ENCODE data around the gene ADCK1. TPM values are rescaled to one million over a fixed set of nuclear protein-coding genes. Genes with fewer than 3 reads are reported as not detected.
"Not testable (repeated sequence)": the region's sequence is repeated elsewhere in the genome, so short reads cannot be mapped to it uniquely, and the experiment has no call there.

Gene ADCK1
- total and polyA plus RNA-seq, 5 donors from 2014 or later = 2.0 to 10.5 (median 3.8) TPM

GRCh38 chr14:77763978-77764377 is 35.9 kb upstream of the ADCK1 start:
- peaks cover 20% of the 10 kb centered on the region for H3K4me1 ChIP-seq (ENCODE audit: control insufficient read depth, insufficient read depth, low read length, poor library complexity, severe bottlenecking)
- DNase-seq (no peak), ATAC-seq (ENCODE audit: low read depth in 2 of 2) (no peak)
- H3K9me3 Mint-ChIP-seq = no peaks in the 10 kb centered on the region
- H3K27ac ChIP-seq (ENCODE audit: insufficient read depth, low read length, poor library complexity, severe bottlenecking) = no peak overlapping the region
- no peak overlapping the region for H3K4me3 ChIP-seq (ENCODE audit: low read depth, low read length)
- H3K36me3 Mint-ChIP-seq = no peaks in the 10 kb centered on the region
- H3K4me1 Mint-ChIP-seq = peaks cover 8 to 25% (median 21%) of the 10 kb centered on the region in 4 donors
- no peaks in the 10 kb centered on the region for H3K9me3 ChIP-seq (ENCODE audit: control insufficient read depth in 2 of 2, low read length in 2 of 2)
- no peaks in the 10 kb centered on the region for H3K36me3 ChIP-seq (ENCODE audit: control insufficient read depth, insufficient read depth, low read length)
- no peaks in the 10 kb centered on the region for H3K27me3 Mint-ChIP-seq
- no peaks in the 10 kb centered on the region for H3K27me3 ChIP-seq (ENCODE audit: control insufficient read depth, insufficient read depth, low read length)
- H3K4me3 Mint-ChIP-seq = peak overlapping the region in 1 of 4 donors; percentile 47
- no peak overlapping the region for H3K27ac Mint-ChIP-seq

- H3K27ac Mint-ChIP-seq = peak overlapping the region in 1 of 3 donors; percentile 48
- not testable (repeated sequence) for H3K4me1 Mint-ChIP-seq; H3K9me3 ChIP-seq (ENCODE audit: control insufficient read depth in 2 of 2, low read length in 2 of 2); DNase-seq; H3K9me3 Mint-ChIP-seq; H3K27ac ChIP-seq (ENCODE audit: insufficient read depth, low read length, poor library complexity, severe bottlenecking); H3K27me3 ChIP-seq (ENCODE audit: control insufficient read depth, insufficient read depth, low read length); ATAC-seq (ENCODE audit: low read depth in 2 of 2); H3K4me3 ChIP-seq (ENCODE audit: low read depth, low read length); H3K36me3 ChIP-seq (ENCODE audit: control insufficient read depth, insufficient read depth, low read length); H3K4me3 Mint-ChIP-seq; H3K4me1 ChIP-seq (ENCODE audit: control insufficient read depth, insufficient read depth, low read length, poor library complexity, severe bottlenecking); H3K36me3 Mint-ChIP-seq
- peaks cover 12% of the 10 kb centered on the region for H3K27me3 Mint-ChIP-seq
Observed at GRCh38 chr14:77768442-77769069, 31.4 kb upstream of the ADCK1 start.

- not testable (repeated sequence) for ATAC-seq (ENCODE audit: low read depth in 2 of 2); H3K4me1 ChIP-seq (ENCODE audit: control insufficient read depth, insufficient read depth, low read length, poor library complexity, severe bottlenecking); H3K4me1 Mint-ChIP-seq; H3K27ac Mint-ChIP-seq; DNase-seq; H3K36me3 ChIP-seq (ENCODE audit: control insufficient read depth, insufficient read depth, low read length); H3K36me3 Mint-ChIP-seq; H3K9me3 ChIP-seq (ENCODE audit: control insufficient read depth in 2 of 2, low read length in 2 of 2); H3K27ac ChIP-seq (ENCODE audit: insufficient read depth, low read length, poor library complexity, severe bottlenecking); H3K4me3 Mint-ChIP-seq; H3K27me3 ChIP-seq (ENCODE audit: control insufficient read depth, insufficient read depth, low read length); H3K9me3 Mint-ChIP-seq; H3K4me3 ChIP-seq (ENCODE audit: low read depth, low read length)
- H3K27me3 Mint-ChIP-seq = peaks cover 40% of the 10 kb centered on the region
Observed at GRCh38 chr14:77773966-77774365, 25.9 kb upstream of the ADCK1 start.

GRCh38 chr14:77782202-77782601 is 17.7 kb upstream of the ADCK1 start:
- Histone ChIP-seq H3K27ac (ENCODE audit: insufficient read depth, low read length, poor library complexity, severe bottlenecking) (no peak overlapping the region), H3K4me1 (ENCODE audit: control insufficient read depth, insufficient read depth, low read length, poor library complexity, severe bottlenecking) (no peaks in the 10 kb centered on the region), H3K4me3 (ENCODE audit: low read depth, low read length) (no peak overlapping the region), H3K9me3 (ENCODE audit: control insufficient read depth in 2 of 2, low read length in 2 of 2) (no peaks in the 10 kb centered on the region), H3K36me3 (ENCODE audit: control insufficient read depth, insufficient read depth, low read length) (no peaks in the 10 kb centered on the region), H3K27me3 (ENCODE audit: control insufficient read depth, insufficient read depth, low read length) (peaks cover 2% of the 10 kb centered on the region)
- ATAC-seq (ENCODE audit: low read depth in 2 of 2) (no peak), DNase-seq (no peak)
- no peaks in the 10 kb centered on the region for H3K9me3 Mint-ChIP-seq
- no peak overlapping the region for H3K27ac Mint-ChIP-seq
- H3K27me3 Mint-ChIP-seq = peaks cover 12% of the 10 kb centered on the region
- H3K36me3 Mint-ChIP-seq = no peaks in the 10 kb centered on the region
- no peaks in the 10 kb centered on the region for H3K4me1 Mint-ChIP-seq
- no peak overlapping the region for H3K4me3 Mint-ChIP-seq

GRCh38 chr14:77786148-77786547 is 13.8 kb upstream of the ADCK1 start:
- H3K4me3 Mint-ChIP-seq = no peak overlapping the region
- peaks cover 11% of the 10 kb centered on the region for H3K27me3 Mint-ChIP-seq
- no peaks in the 10 kb centered on the region for H3K9me3 Mint-ChIP-seq
- DNase-seq = no peak
- H3K36me3 Mint-ChIP-seq = no peaks in the 10 kb centered on the region
- H3K4me3 ChIP-seq (ENCODE audit: low read depth, low read length) = no peak overlapping the region
- no peaks in the 10 kb centered on the region for H3K27me3 ChIP-seq (ENCODE audit: control insufficient read depth, insufficient read depth, low read length)
- H3K36me3 ChIP-seq (ENCODE audit: control insufficient read depth, insufficient read depth, low read length) = no peaks in the 10 kb centered on the region
- no peak overlapping the region for H3K27ac Mint-ChIP-seq
- no peaks in the 10 kb centered on the region for H3K9me3 ChIP-seq (ENCODE audit: control insufficient read depth in 2 of 2, low read length in 2 of 2)
- H3K27ac ChIP-seq (ENCODE audit: insufficient read depth, low read length, poor library complexity, severe bottlenecking) = no peak overlapping the region
- no peaks in the 10 kb centered on the region for H3K4me1 Mint-ChIP-seq
- ATAC-seq (ENCODE audit: low read depth in 2 of 2) = no peak
- no peaks in the 10 kb centered on the region for H3K4me1 ChIP-seq (ENCODE audit: control insufficient read depth, insufficient read depth, low read length, poor library complexity, severe bottlenecking)

GRCh38 chr14:77790566-77791224 is 9.2 kb upstream of the ADCK1 start:
- Mint-ChIP-seq H3K36me3 (no peaks in the 10 kb centered on the region), H3K27me3 (peaks cover 23% of the 10 kb centered on the region), H3K4me1 (no peaks in the 10 kb centered on the region), H3K9me3 (no peaks in the 10 kb centered on the region), H3K4me3 (no peak overlapping the region), H3K27ac (peak overlapping the region in 1 of 3 donors; percentile 66)
- DNase-seq (no peak), ATAC-seq (ENCODE audit: low read depth in 2 of 2) (no peak)
- Histone ChIP-seq H3K27me3 (ENCODE audit: control insufficient read depth, insufficient read depth, low read length) (no peaks in the 10 kb centered on the region), H3K9me3 (ENCODE audit: control insufficient read depth in 2 of 2, low read length in 2 of 2) (no peaks in the 10 kb centered on the region), H3K4me3 (ENCODE audit: low read depth, low read length) (no peak overlapping the region), H3K27ac (ENCODE audit: insufficient read depth, low read length, poor library complexity, severe bottlenecking) (no peak overlapping the region), H3K36me3 (ENCODE audit: control insufficient read depth, insufficient read depth, low read length) (no peaks in the 10 kb centered on the region), H3K4me1 (ENCODE audit: control insufficient read depth, insufficient read depth, low read length, poor library complexity, severe bottlenecking) (no peaks in the 10 kb centered on the region)

- H3K27ac Mint-ChIP-seq = no peak overlapping the region
- Histone ChIP-seq H3K4me1 (ENCODE audit: control insufficient read depth, insufficient read depth, low read length, poor library complexity, severe bottlenecking) (no peaks in the 10 kb centered on the region), H3K27ac (ENCODE audit: insufficient read depth, low read length, poor library complexity, severe bottlenecking) (no peak overlapping the region), H3K27me3 (ENCODE audit: control insufficient read depth, insufficient read depth, low read length) (no peaks in the 10 kb centered on the region), H3K9me3 (ENCODE audit: control insufficient read depth in 2 of 2, low read length in 2 of 2) (no peaks in the 10 kb centered on the region), H3K36me3 (ENCODE audit: control insufficient read depth, insufficient read depth, low read length) (no peaks in the 10 kb centered on the region), H3K4me3 (ENCODE audit: low read depth, low read length) (no peak overlapping the region)
- H3K9me3 Mint-ChIP-seq = no peaks in the 10 kb centered on the region
- H3K4me1 Mint-ChIP-seq = no peaks in the 10 kb centered on the region
- no peak overlapping the region for H3K4me3 Mint-ChIP-seq
- DNase-seq (no peak), ATAC-seq (ENCODE audit: low read depth in 2 of 2) (no peak)
- no peaks in the 10 kb centered on the region for H3K36me3 Mint-ChIP-seq
- peaks cover 23% of the 10 kb centered on the region for H3K27me3 Mint-ChIP-seq
Observed at GRCh38 chr14:77791225-77791600, 8.7 kb upstream of the ADCK1 start.

- not testable (repeated sequence) for H3K36me3 Mint-ChIP-seq; H3K27ac ChIP-seq (ENCODE audit: insufficient read depth, low read length, poor library complexity, severe bottlenecking); H3K9me3 ChIP-seq (ENCODE audit: control insufficient read depth in 2 of 2, low read length in 2 of 2); H3K27me3 ChIP-seq (ENCODE audit: control insufficient read depth, insufficient read depth, low read length); H3K36me3 ChIP-seq (ENCODE audit: control insufficient read depth, insufficient read depth, low read length); H3K4me1 ChIP-seq (ENCODE audit: control insufficient read depth, insufficient read depth, low read length, poor library complexity, severe bottlenecking); H3K4me3 ChIP-seq (ENCODE audit: low read depth, low read length); H3K4me3 Mint-ChIP-seq; H3K9me3 Mint-ChIP-seq; H3K4me1 Mint-ChIP-seq; ATAC-seq (ENCODE audit: low read depth in 2 of 2); H3K27ac Mint-ChIP-seq; DNase-seq
- H3K27me3 Mint-ChIP-seq = peaks cover 20% of the 10 kb centered on the region
Observed at GRCh38 chr14:77793255-77793654, 6.7 kb upstream of the ADCK1 start.

Data from CD4-positive, CD25-positive, alpha-beta regulatory T cell (primary cell).